WTC11 (cell line): ENCODE results near the gene SERGEF. TPM values are rescaled to one million over a fixed set of nuclear protein-coding genes. Genes with fewer than 3 reads are reported as not detected.

Experiments
- ATAC-seq: fragments of 200-7000 bp; cut with Tn5 transposase; 2 replicates; pipeline ENCODE4 v1.10.0; 2021; ENCODE audit warnings: mild to moderate bottlenecking, moderate library complexity
- CTCF ChIA-PET: fragments of 300-600 bp; sonication (Branson Sonifier 250); formaldehyde crosslinking; loops from one replicate; lab custom pipeline; 2021; ENCODE audit warnings: antibody characterized with exemption; lab: Charles Lee
- POLR2A ChIA-PET: fragments of 350-600 bp; sonication (Branson Sonifier 250); formaldehyde crosslinking; loops from one replicate; lab custom pipeline; 2021; ENCODE audit warnings: antibody characterized with exemption; lab: Charles Lee
- DNase-seq: peaks from one replicate; pipeline ENCODE4 v3.0.0; 2021; ENCODE audit warnings: low spot score
- H3K27ac Mint-ChIP-seq: 2 replicates; pipeline ENCODE4 v1.8.0; 2021; ENCODE audit warnings: mixed read lengths
- H3K27me3 Mint-ChIP-seq: 2 replicates; pipeline ENCODE4 v1.8.0; 2021; ENCODE audit warnings: low read depth, mild to moderate bottlenecking, moderate library complexity, mixed read lengths
- H3K36me3 Mint-ChIP-seq: 2 replicates; pipeline ENCODE4 v1.8.0; 2021; ENCODE audit warnings: mixed read lengths
- H3K4me1 Mint-ChIP-seq: 2 replicates; pipeline ENCODE4 v1.8.0; 2022; ENCODE audit warnings: mixed read lengths
- H3K4me3 Mint-ChIP-seq: 2 replicates; pipeline ENCODE4 v1.8.0; 2021; ENCODE audit warnings: mild to moderate bottlenecking, moderate library complexity, mixed read lengths
- H3K9me3 Mint-ChIP-seq: 2 replicates; pipeline ENCODE4 v1.8.0; 2021; ENCODE audit warnings: mixed read lengths
- AFF4 ChIP-seq: sonication (generic); formaldehyde crosslinking; IDR thresholded peaks from 2 replicates; pipeline ENCODE4 v1.8.1; 2023; ENCODE audit warnings: mild to moderate bottlenecking, missing genetic modification reagents, borderline replicate concordance
- AR ChIP-seq: fragments of 250-450 bp; sonication (Bioruptor Pico); IDR thresholded peaks from 2 replicates; pipeline ENCODE4 v1.9.0; 2021; ENCODE audit warnings: mild to moderate bottlenecking
- CREM ChIP-seq: sonication (generic); formaldehyde crosslinking; IDR thresholded peaks from 2 replicates; pipeline ENCODE4 v1.8.1; 2022; ENCODE audit warnings: mild to moderate bottlenecking, missing genetic modification reagents, moderate library complexity
- E2F5 ChIP-seq: sonication (generic); formaldehyde crosslinking; IDR thresholded peaks from 2 replicates; pipeline ENCODE4 v1.8.1; 2022; ENCODE audit warnings: mild to moderate bottlenecking, moderate library complexity, missing genetic modification reagents
- ETV6 ChIP-seq: sonication (generic); formaldehyde crosslinking; IDR thresholded peaks from 2 replicates; pipeline ENCODE4 v1.8.1; 2022; ENCODE audit warnings: mild to moderate bottlenecking, missing genetic modification reagents
- FOXP1 ChIP-seq: sonication (generic); formaldehyde crosslinking; IDR thresholded peaks from 2 replicates; pipeline ENCODE4 v1.8.0; 2022; ENCODE audit warnings: missing genetic modification reagents, mild to moderate bottlenecking, moderate library complexity, borderline replicate concordance
- MLX ChIP-seq: sonication (generic); formaldehyde crosslinking; IDR thresholded peaks from 2 replicates; pipeline ENCODE4 v1.8.1; 2023; ENCODE audit warnings: mild to moderate bottlenecking, missing genetic modification reagents, moderate library complexity
- MXD4 ChIP-seq: fragments of 250-450 bp; sonication (Bioruptor Pico); IDR thresholded peaks from 2 replicates; pipeline ENCODE4 v1.8.0; 2021; ENCODE audit warnings: mild to moderate bottlenecking, moderate library complexity, borderline replicate concordance
- OVOL2 ChIP-seq: fragments of 250-450 bp; sonication (Bioruptor Pico); IDR thresholded peaks from 2 replicates; pipeline ENCODE4 v1.9.0; 2021; ENCODE audit warnings: mild to moderate bottlenecking, borderline replicate concordance
- PRDM15 ChIP-seq: sonication (generic); formaldehyde crosslinking; IDR thresholded peaks from 2 replicates; pipeline ENCODE4 v1.8.0; 2022; ENCODE audit warnings: missing genetic modification reagents
- RELA ChIP-seq: sonication (generic); formaldehyde crosslinking; IDR thresholded peaks from 2 replicates; pipeline ENCODE4 v1.8.1; 2022; ENCODE audit warnings: missing genetic modification reagents, mild to moderate bottlenecking, borderline replicate concordance
- SOX15 ChIP-seq: fragments of 250-450 bp; sonication (Bioruptor Pico); IDR thresholded peaks from 2 replicates; pipeline ENCODE4 v1.9.0; 2021; ENCODE audit warnings: mild to moderate bottlenecking
- STAT6 ChIP-seq: sonication (generic); formaldehyde crosslinking; conservative IDR thresholded peaks from 2 replicates; pipeline ENCODE4 v1.8.1; 2023; ENCODE audit warnings: mild to moderate bottlenecking, low read depth, missing genetic modification reagents, moderate library complexity
- TEAD1 ChIP-seq: sonication (generic); formaldehyde crosslinking; IDR thresholded peaks from 2 replicates; pipeline ENCODE4 v1.8.0; 2022; ENCODE audit warnings: mild to moderate bottlenecking, missing genetic modification reagents
- ZNF121 ChIP-seq: sonication (generic); formaldehyde crosslinking; IDR thresholded peaks from 2 replicates; pipeline ENCODE4 v1.8.0; 2023; ENCODE audit warnings: missing genetic modification reagents
- ZNF396 ChIP-seq: fragments of 250-450 bp; sonication (Bioruptor Pico); IDR thresholded peaks from 2 replicates; pipeline ENCODE4 v1.8.0; 2021; ENCODE audit warnings: mild to moderate bottlenecking, moderate library complexity, borderline replicate concordance
- ZNF416 ChIP-seq: fragments of 250-450 bp; sonication (Bioruptor Pico); IDR thresholded peaks from 2 replicates; pipeline ENCODE4 v1.9.0; 2021; ENCODE audit warnings: mild to moderate bottlenecking, inconsistent platforms
- ZNF423 ChIP-seq: fragments of 250-450 bp; sonication (Bioruptor Pico); IDR thresholded peaks from 2 replicates; pipeline ENCODE4 v2.1.2; 2022; ENCODE audit warnings: mild to moderate bottlenecking, moderate library complexity
- ZNF512 ChIP-seq: sonication (generic); formaldehyde crosslinking; IDR thresholded peaks from 2 replicates; pipeline ENCODE4 v1.8.1; 2022; ENCODE audit warnings: missing genetic modification reagents, borderline replicate concordance
- total RNA-seq: library from RNA; stranded (reverse); gene quantifications from 3 replicates; pipeline ENCODE4 v1.2.3, GENCODE V29; 2021

SERGEF gene
- total RNA-seq, 1 experiment from 2014 or later = 35.5 TPM

- H3K36me3 Mint-ChIP-seq = no peaks in the 10 kb centered on the region
- H3K4me1 Mint-ChIP-seq = no peaks in the 10 kb centered on the region
- H3K27me3 Mint-ChIP-seq = no peaks in the 10 kb centered on the region
- ChIA-PET POLR2A (no interaction called here), CTCF (interaction anchor here (1.6 to 6.4 kb wide), 2 partner anchors 14 to 125 kb away, joined by 7 to 48 read pairs; no protein-coding TSS in a partner anchor)
- no peak overlapping the region for H3K4me3 Mint-ChIP-seq
- no peak overlapping the region for H3K27ac Mint-ChIP-seq
- no peak for ATAC-seq
- H3K9me3 Mint-ChIP-seq = no peaks in the 10 kb centered on the region
- DNase-seq = no peak
- TF ChIP-seq SOX15 (no peak), ZNF416 (CRISPR knock-in tag) (no peak), OVOL2 (CRISPR knock-in tag) (no peak), AFF4 (CRISPR knock-in tag) (no peak), ZNF512 (CRISPR knock-in tag) (no peak), ETV6 (CRISPR knock-in tag) (no peak), ZNF423 (CRISPR knock-in tag) (no peak), MXD4 (no peak), CREM (CRISPR knock-in tag) (no peak), RELA (no peak), MLX (CRISPR knock-in tag) (no peak), PRDM15 (CRISPR knock-in tag) (no peak), AR (CRISPR knock-in tag) (no peak), ZNF121 (CRISPR knock-in tag) (no peak), E2F5 (CRISPR knock-in tag) (no peak), STAT6 (CRISPR knock-in tag) (no peak), TEAD1 (CRISPR knock-in tag) (no peak), ZNF396 (CRISPR knock-in tag) (no peak), FOXP1 (CRISPR knock-in tag) (no peak)
Measured at GRCh38 chr11:17781626-17782025, 231.2 kb downstream of the SERGEF start.
